Keratinocyte (primary cell): ENCODE measurements around the gene PRCP. TPM values are rescaled to one million over a fixed set of nuclear protein-coding genes. Genes with fewer than 3 reads are reported as not detected.

Experiments used
- DNase-seq: peaks from one replicate; pipeline ENCODE4 v3.0.0-alpha.2; 2011; ENCODE audit warnings: low read depth, missing footprints, low spot score
- FAIRE-seq: peaks from 2 replicates; lab custom pipeline; 2011; peaks lifted over from hg19 to GRCh38; lab: Jason Lieb, UNC
- H2AFZ ChIP-seq: 2 replicates; pipeline ENCODE4 v1.6.0; 2012; ENCODE audit warnings: low read length, control low read depth, inconsistent platforms; ENCODE audit not compliant: control insufficient read depth
- H3K27ac ChIP-seq: 2 replicates; pipeline ENCODE4 v1.5.1; 2011; ENCODE audit warnings: low read length; ENCODE audit not compliant: control insufficient read depth, insufficient read depth
- H3K27me3 ChIP-seq: 3 replicates; pipeline ENCODE4 v1.6.0; 2011; ENCODE audit warnings: low read length; ENCODE audit not compliant: control insufficient read depth, insufficient read depth; ENCODE audit errors: extremely low read depth
- H3K36me3 ChIP-seq, 2 experiments: 2 replicates in 1 of 2; 3 replicates in 1 of 2; pipeline ENCODE4 v1.5.1; 2011; ENCODE audit warnings: low read length in 2 of 2, mild to moderate bottlenecking in 1 of 2; ENCODE audit not compliant: control insufficient read depth in 2 of 2, insufficient read depth in 2 of 2; ENCODE audit errors: extremely low read depth in 1 of 2
- H3K4me1 ChIP-seq: 3 replicates; pipeline ENCODE4 v1.5.1; 2011; ENCODE audit warnings: low read length; ENCODE audit not compliant: control insufficient read depth, insufficient read depth; ENCODE audit errors: extremely low read depth
- H3K4me2 ChIP-seq: 3 replicates; pipeline ENCODE4 v1.6.0; 2011; ENCODE audit warnings: low read depth, low read length; ENCODE audit not compliant: control insufficient read depth, insufficient read depth; ENCODE audit errors: extremely low read depth
- H3K4me3 ChIP-seq, 3 experiments: fragments of 200-600 bp in 1 of 3; sonication (generic) in 1 of 3; 2 replicates in 2 of 3; 3 replicates in 1 of 3; pipeline ENCODE4 v1.5.1; 2011 to 2016; ENCODE audit warnings: low read length in 3 of 3, mild to moderate bottlenecking in 3 of 3, control low read depth in 2 of 3, inconsistent platforms in 1 of 3, low read depth in 1 of 3, mixed read lengths in 1 of 3, mixed run types in 1 of 3, moderate library complexity in 1 of 3; ENCODE audit not compliant: control insufficient read depth in 2 of 3, insufficient read depth in 2 of 3; ENCODE audit errors: extremely low read depth in 1 of 3
- H3K79me2 ChIP-seq: 2 replicates; pipeline ENCODE4 v1.6.0; 2012; ENCODE audit warnings: low read length; ENCODE audit not compliant: control insufficient read depth, insufficient read depth
- H3K9ac ChIP-seq: 3 replicates; pipeline ENCODE4 v1.6.0; 2011; ENCODE audit warnings: low read length; ENCODE audit not compliant: control insufficient read depth, insufficient read depth; ENCODE audit errors: extremely low read depth
- H3K9me1 ChIP-seq: 3 replicates; pipeline ENCODE4 v1.6.0; 2011; ENCODE audit warnings: low read length; ENCODE audit not compliant: control insufficient read depth, insufficient read depth; ENCODE audit errors: extremely low read depth
- H3K9me3 ChIP-seq: 2 replicates; pipeline ENCODE4 v1.5.1; 2012; ENCODE audit warnings: low read depth, low read length; ENCODE audit not compliant: control insufficient read depth
- H4K20me1 ChIP-seq: 3 replicates; pipeline ENCODE4 v1.6.0; 2011; ENCODE audit warnings: low read length; ENCODE audit not compliant: control insufficient read depth, insufficient read depth; ENCODE audit errors: extremely low read depth
- EZH2 ChIP-seq: IDR thresholded peaks from one replicate; pipeline ENCODE4 v1.6.1; 2012; ENCODE audit warnings: inconsistent platforms, mild to moderate bottlenecking, low read length, moderate library complexity
- dilution Hi-C: fragments of 300-500 bp; cut with MboI; formaldehyde crosslinking; loops from one replicate; pipeline ENCODE4 v1.7.0; 2020; ENCODE audit warnings: low sequenced_read_pairs; ENCODE audit not compliant: extremely low pct_ligation_motif_present
- polyA plus RNA-seq, 5 experiments: library from polyadenylated mRNA; depleted of rRNA in 3 of 5; stranded (reverse) in 3 of 5; stranded (forward) in 1 of 5; unstranded in 1 of 5; fragments of >200 nt; gene quantifications; 1 replicate in 1 of 5; 2 replicates in 3 of 5; 3 replicates in 1 of 5; pipeline versions ENCODE4 v1.2.1 to v1.2.3, GENCODE V29; 2011 to 2012; ENCODE audit warnings: missing spikeins in 2 of 5, low read depth in 1 of 5, low replicate concordance in 1 of 5
- TF ChIP-seq, protein P1 (sequence below), 3 experiments: IDR thresholded peaks in 1 of 3; conservative IDR thresholded peaks in 1 of 3; optimal IDR thresholded peaks in 1 of 3; 2 replicates in 2 of 3; 3 replicates in 1 of 3; pipeline versions ENCODE3 to v1.5.1; 2011; ENCODE audit warnings: low read length in 3 of 3, mild to moderate bottlenecking in 3 of 3, moderate library complexity in 2 of 3, control low read depth in 1 of 3, inconsistent platforms in 1 of 3; ENCODE audit not compliant: insufficient read depth in 2 of 3; ENCODE audit errors: extremely low read depth in 1 of 3

Gene PRCP
- polyA plus RNA-seq, 1 donor (not counting 4 experiments of a cell fraction or from before 2014, with no cell fraction given): 43.5 TPM

DNA sequence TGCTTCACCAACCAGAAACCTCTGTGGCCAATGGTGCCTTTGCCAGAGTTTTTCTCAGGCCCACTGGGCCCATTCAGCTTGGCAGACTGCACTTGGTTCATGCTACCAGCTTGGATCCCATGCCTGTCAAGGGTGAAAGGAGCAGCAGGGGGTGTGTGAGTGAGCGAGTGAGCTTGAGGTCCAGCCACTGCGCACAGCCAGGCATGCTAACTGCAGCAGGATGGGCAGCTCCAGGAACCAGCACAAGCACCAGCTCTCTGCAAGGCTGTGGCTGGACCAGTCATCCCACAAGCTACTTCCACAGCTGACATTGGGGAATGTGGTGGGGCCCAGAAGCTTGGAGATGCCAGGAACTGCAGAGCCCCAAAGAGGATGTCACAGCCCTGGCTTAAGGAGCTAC is 42.1 kb upstream of the PRCP start:
- H3K79me2 ChIP-seq: no peaks in the 10 kb centered on the region
- no peak for FAIRE-seq

DNA sequence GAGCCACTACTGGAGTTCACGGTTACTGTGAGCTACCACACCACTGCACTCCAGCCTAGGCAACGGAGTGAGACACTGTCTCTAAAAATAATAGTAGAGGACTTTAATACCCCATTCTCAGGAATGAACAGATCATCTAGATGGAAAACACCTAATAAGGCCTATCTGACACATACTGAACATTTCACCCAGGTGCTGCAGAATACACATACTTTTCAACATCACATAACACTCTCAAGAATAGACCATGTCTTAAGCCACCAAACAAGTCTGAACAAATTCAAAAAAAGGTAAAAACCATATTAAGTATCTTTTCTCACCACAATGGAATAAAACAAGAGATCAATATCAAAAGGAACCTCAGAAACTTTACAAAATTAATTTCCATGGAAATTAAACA is 39.2 kb upstream of the PRCP start:
- Histone ChIP-seq H3K9ac (no peak overlapping the region), H3K36me3 (peaks cover 0 to 2% of the 10 kb centered on the region in 2 experiments), H3K27me3 (no peaks in the 10 kb centered on the region), H4K20me1 (no peaks in the 10 kb centered on the region), H3K4me3 (no peak overlapping the region), H3K79me2 (no peaks in the 10 kb centered on the region), H3K4me1 (no peaks in the 10 kb centered on the region), H3K9me1 (no peaks in the 10 kb centered on the region), H2AFZ (no peak overlapping the region), H3K9me3 (no peaks in the 10 kb centered on the region), H3K27ac (no peak overlapping the region), H3K4me2 (no peak overlapping the region)
- TF ChIP-seq, protein P1, sequence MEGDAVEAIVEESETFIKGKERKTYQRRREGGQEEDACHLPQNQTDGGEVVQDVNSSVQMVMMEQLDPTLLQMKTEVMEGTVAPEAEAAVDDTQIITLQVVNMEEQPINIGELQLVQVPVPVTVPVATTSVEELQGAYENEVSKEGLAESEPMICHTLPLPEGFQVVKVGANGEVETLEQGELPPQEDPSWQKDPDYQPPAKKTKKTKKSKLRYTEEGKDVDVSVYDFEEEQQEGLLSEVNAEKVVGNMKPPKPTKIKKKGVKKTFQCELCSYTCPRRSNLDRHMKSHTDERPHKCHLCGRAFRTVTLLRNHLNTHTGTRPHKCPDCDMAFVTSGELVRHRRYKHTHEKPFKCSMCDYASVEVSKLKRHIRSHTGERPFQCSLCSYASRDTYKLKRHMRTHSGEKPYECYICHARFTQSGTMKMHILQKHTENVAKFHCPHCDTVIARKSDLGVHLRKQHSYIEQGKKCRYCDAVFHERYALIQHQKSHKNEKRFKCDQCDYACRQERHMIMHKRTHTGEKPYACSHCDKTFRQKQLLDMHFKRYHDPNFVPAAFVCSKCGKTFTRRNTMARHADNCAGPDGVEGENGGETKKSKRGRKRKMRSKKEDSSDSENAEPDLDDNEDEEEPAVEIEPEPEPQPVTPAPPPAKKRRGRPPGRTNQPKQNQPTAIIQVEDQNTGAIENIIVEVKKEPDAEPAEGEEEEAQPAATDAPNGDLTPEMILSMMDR (optimal IDR thresholded peaks at IDR 0.05 in 1 of 3, IDR thresholded peaks at IDR 0.05 in 1 of 3, conservative IDR thresholded peaks at IDR 0.05 in 1 of 3; ENCODE audit: extremely low read depth in 1 of 3, insufficient read depth in 2 of 3, low read length in 3 of 3): no peak
- no peak for TF ChIP-seq EZH2
- dilution Hi-C loops: no loop called here
- FAIRE-seq (no peak), DNase-seq (no peak)

More for the DNA sequence above, 42.1 kb upstream of the PRCP start:
- H3K9me1 ChIP-seq: no peaks in the 10 kb centered on the region
- no peaks in the 10 kb centered on the region for H3K27me3 ChIP-seq
- TF ChIP-seq, protein P1 (optimal IDR thresholded peaks at IDR 0.05 in 1 of 3, IDR thresholded peaks at IDR 0.05 in 1 of 3, conservative IDR thresholded peaks at IDR 0.05 in 1 of 3; ENCODE audit: extremely low read depth in 1 of 3, insufficient read depth in 2 of 3, low read length in 3 of 3): no peak
- no peak for TF ChIP-seq EZH2
- H3K36me3 ChIP-seq: no peaks in the 10 kb centered on the region
- H2AFZ ChIP-seq: no peak overlapping the region
- no peak for DNase-seq
- no peaks in the 10 kb centered on the region for H4K20me1 ChIP-seq
- no peak overlapping the region for H3K9ac ChIP-seq
- dilution Hi-C loops: no loop called here
- no peak overlapping the region for H3K27ac ChIP-seq
- no peak overlapping the region for H3K4me3 ChIP-seq
- no peak overlapping the region for H3K4me2 ChIP-seq
- no peaks in the 10 kb centered on the region for H3K9me3 ChIP-seq
- no peaks in the 10 kb centered on the region for H3K4me1 ChIP-seq
